Measurements from ENCODE around the gene PTPN11.

GRCh38 chr12:112555621-112556233 lies 137.0 kb downstream of the PTPN11 start:
- TF ChIP-seq YY1 (IDR thresholded peaks at IDR 0.05; ENCODE audit: insufficient read depth, insufficient read length) = no peak
- TF ChIP-seq ZNF274 (IDR thresholded peaks at IDR 0.05; ENCODE audit: low read depth, low read length) = no peak

Measured in NT2/D1 (cell line).